ENCODE results near the gene TRAF3.

The TRAF3 gene

DNA sequence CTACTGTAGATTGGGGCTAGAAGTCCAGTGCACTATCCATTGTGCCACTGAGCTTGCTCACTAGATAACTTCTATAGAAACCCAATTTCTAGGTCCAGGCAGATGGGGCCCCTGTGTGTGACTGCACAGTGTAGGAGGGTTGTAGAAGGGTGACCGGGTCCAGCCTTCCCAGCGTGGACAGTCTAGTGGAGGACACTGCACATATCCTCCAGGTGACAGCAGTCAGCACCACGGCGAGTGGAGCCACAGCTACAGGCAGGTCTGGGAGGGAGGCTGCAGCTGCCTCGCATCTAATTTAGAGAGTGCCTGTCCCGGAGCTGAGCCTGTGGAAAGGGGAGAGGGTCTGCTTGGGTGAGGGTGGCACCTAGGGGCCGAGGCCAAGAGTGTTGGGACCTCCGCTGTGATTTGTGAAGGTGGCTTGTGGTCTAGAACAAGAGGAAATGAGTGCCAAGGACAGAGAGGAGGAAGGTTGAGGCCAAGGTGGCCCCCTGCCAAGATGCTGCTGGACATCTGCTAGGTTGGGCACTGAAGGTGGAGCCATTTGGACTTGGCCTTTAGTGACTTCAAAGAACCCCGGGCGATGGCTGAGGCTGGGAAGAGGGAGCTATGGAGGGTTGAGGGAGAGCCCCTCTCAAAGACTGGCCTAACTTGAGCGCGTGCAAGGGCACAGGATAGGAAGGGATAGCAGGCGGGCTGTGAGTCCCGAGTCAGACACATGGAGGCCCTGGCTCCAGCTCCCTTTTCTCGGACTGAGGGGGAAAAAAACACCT lies 46.0 kb upstream of the TRAF3 start:
- H3K4me3 ChIP-seq (ENCODE audit: low read depth, low read length), result no peak overlapping the region
- no peak overlapping the region for H3K27ac ChIP-seq (ENCODE audit: low read depth, low read length)
- no peak overlapping the region for H3K14ac ChIP-seq (ENCODE audit: low read length)
- no peak overlapping the region for H2AFZ ChIP-seq (ENCODE audit: insufficient read depth, low read length, poor library complexity)
- no peaks in the 10 kb centered on the region for H3K79me2 ChIP-seq (ENCODE audit: control insufficient read depth, insufficient read depth, low read length, poor library complexity)
- no peaks in the 10 kb centered on the region for H3K27me3 ChIP-seq (ENCODE audit: insufficient read depth, low read length)
- no peak overlapping the region for H4K91ac ChIP-seq (ENCODE audit: low read depth, low read length)
- H3K9ac ChIP-seq (ENCODE audit: low read length), result no peak overlapping the region
- H2AK5ac ChIP-seq (ENCODE audit: low read length), result no peak overlapping the region
- H3K9me3 ChIP-seq (ENCODE audit: insufficient read depth, low read depth, low read length), result no peaks in the 10 kb centered on the region
- no peak overlapping the region for H3K23ac ChIP-seq (ENCODE audit: low read length)
- H3K36me3 ChIP-seq (ENCODE audit: control insufficient read depth in 1 of 2, insufficient read depth in 2 of 2, low read length in 2 of 2), result peaks cover 50 to 60% of the 10 kb centered on the region in 2 experiments
- no peak overlapping the region for H2BK12ac ChIP-seq (ENCODE audit: low read length)
- H3K4me2 ChIP-seq (ENCODE audit: low read length), result no peak overlapping the region
- H3K18ac ChIP-seq (ENCODE audit: low read length), result no peak overlapping the region
- no peak overlapping the region for H2BK120ac ChIP-seq (ENCODE audit: insufficient read depth, low read length, poor library complexity)
- H3K4ac ChIP-seq (ENCODE audit: low read depth, low read length), result no peak overlapping the region
- no CpG with 5 or more reads among the region's 15 CpGs for WGBS (ENCODE audit: extremely low coverage, insufficient coverage, insufficient read length)
- no peak for DNase-seq
- peaks cover 2 to 4% of the 10 kb centered on the region in 2 experiments for H3K4me1 ChIP-seq (ENCODE audit: control insufficient read depth in 1 of 2, insufficient read depth in 2 of 2, low read length in 2 of 2)
- H4K12ac ChIP-seq (ENCODE audit: low read depth, low read length), result no peak overlapping the region
- H2BK5ac ChIP-seq (ENCODE audit: low read depth, low read length, poor library complexity), result no peak overlapping the region
- no peaks in the 10 kb centered on the region for H3K79me1 ChIP-seq (ENCODE audit: low read length)
- no peak overlapping the region for H4K8ac ChIP-seq (ENCODE audit: low read depth, low read length)

DNA sequence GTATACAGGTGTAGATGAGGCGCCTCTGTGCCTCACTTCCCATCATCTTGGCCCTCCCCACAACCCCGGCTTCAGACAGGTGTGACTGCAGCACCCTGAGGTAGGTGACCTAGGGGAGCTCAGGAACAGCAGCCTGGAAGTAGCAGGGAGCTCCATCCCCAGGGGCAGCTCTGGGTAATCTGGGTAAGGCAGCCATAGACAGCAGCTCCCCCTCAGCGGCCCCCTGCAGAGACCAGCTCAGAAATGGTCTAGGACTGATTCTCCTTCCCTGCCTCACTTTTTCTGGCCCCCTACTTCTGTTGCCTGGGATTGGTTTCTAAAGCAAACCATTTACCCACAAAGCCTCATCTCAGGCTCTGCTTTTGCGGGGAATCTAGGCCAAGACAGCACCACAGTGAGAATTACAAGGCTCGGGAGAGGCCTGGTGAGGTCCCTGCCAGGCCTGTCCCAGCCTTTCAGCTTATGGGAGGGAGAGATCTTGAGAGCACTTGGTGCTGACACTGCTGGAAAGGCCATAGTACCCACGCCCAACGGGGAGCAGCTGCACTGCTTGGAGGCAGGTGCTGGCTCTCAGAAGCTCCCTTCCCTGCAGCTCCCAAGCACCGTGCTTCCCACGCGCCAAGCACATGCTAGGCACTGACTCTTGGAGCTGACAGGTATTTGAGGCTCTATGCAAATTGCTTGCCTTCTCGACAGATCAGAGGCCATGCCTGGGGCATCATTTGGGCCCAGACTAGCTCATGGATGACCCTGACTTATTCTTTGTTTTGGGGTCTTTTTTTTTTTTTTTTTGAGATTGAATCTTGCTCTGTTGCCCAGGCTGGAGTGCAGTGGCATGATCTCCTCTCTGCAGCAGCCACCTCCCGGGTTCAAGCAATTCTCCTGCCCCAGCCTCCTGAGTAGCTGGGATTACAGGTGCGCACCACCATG lies 45.1 kb upstream of the TRAF3 start:
- Histone ChIP-seq H3K4ac (ENCODE audit: low read depth, low read length) (no peak overlapping the region), H3K23ac (ENCODE audit: low read length) (no peak overlapping the region), H4K91ac (ENCODE audit: low read depth, low read length) (no peak overlapping the region), H3K4me1 (ENCODE audit: control insufficient read depth in 1 of 2, insufficient read depth in 2 of 2, low read length in 2 of 2) (no peaks in the 10 kb centered on the region), H3K9ac (ENCODE audit: low read length) (no peak overlapping the region), H3K9me3 (ENCODE audit: insufficient read depth, low read depth, low read length) (peaks cover 3% of the 10 kb centered on the region), H2BK120ac (ENCODE audit: insufficient read depth, low read length, poor library complexity) (no peak overlapping the region), H3K14ac (ENCODE audit: low read length) (no peak overlapping the region), H3K18ac (ENCODE audit: low read length) (no peak overlapping the region), H3K27ac (ENCODE audit: low read depth, low read length) (no peak overlapping the region), H2BK5ac (ENCODE audit: low read depth, low read length, poor library complexity) (no peak overlapping the region), H4K12ac (ENCODE audit: low read depth, low read length) (no peak overlapping the region), H3K27me3 (ENCODE audit: insufficient read depth, low read length) (no peaks in the 10 kb centered on the region), H3K79me2 (ENCODE audit: control insufficient read depth, insufficient read depth, low read length, poor library complexity) (no peaks in the 10 kb centered on the region), H2AK5ac (ENCODE audit: low read length) (no peak overlapping the region), H3K4me2 (ENCODE audit: low read length) (no peak overlapping the region), H3K79me1 (ENCODE audit: low read length) (no peaks in the 10 kb centered on the region), H2BK12ac (ENCODE audit: low read length) (no peak overlapping the region), H3K36me3 (ENCODE audit: control insufficient read depth in 1 of 2, insufficient read depth in 2 of 2, low read length in 2 of 2) (peaks cover 51 to 59% of the 10 kb centered on the region in 2 experiments), H3K4me3 (ENCODE audit: low read depth, low read length) (no peak overlapping the region), H4K8ac (ENCODE audit: low read depth, low read length) (no peak overlapping the region), H2AFZ (ENCODE audit: insufficient read depth, low read length, poor library complexity) (no peak overlapping the region)
- WGBS (ENCODE audit: extremely low coverage, insufficient coverage, insufficient read length), result no CpG with 5 or more reads among the region's 13 CpGs
- DNase-seq, result no peak

DNA sequence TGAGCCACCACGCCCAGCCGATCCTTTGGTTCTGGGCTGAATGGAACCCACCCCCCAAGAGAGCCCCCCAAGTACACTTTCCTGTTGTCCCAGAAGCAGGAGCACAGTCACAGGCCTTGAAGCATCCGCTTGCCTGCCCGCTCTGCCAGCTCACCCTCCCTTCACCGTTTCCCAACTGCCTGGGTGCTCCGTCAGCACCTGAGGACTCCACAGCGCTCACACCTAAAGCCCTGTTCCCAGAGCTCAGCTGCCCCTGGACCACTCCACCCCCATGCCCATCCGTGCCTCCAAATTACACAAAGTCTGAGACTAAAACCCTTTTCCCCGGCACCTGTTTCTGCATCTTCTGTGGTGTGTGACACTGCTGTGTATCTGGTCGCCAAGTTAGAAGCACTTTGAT lies 44.3 kb upstream of the TRAF3 start:
- H3K4me1 ChIP-seq (ENCODE audit: control insufficient read depth in 1 of 2, insufficient read depth in 2 of 2, low read length in 2 of 2), result no peaks in the 10 kb centered on the region
- no peak overlapping the region for H3K27ac ChIP-seq (ENCODE audit: low read depth, low read length)
- H3K23ac ChIP-seq (ENCODE audit: low read length), result no peak overlapping the region
- H3K18ac ChIP-seq (ENCODE audit: low read length), result no peak overlapping the region
- no peak overlapping the region for H3K4me3 ChIP-seq (ENCODE audit: low read depth, low read length)
- peaks cover 55 to 63% of the 10 kb centered on the region in 2 experiments for H3K36me3 ChIP-seq (ENCODE audit: control insufficient read depth in 1 of 2, insufficient read depth in 2 of 2, low read length in 2 of 2)
- no peak overlapping the region for H4K91ac ChIP-seq (ENCODE audit: low read depth, low read length)
- peaks cover 3% of the 10 kb centered on the region for H3K9me3 ChIP-seq (ENCODE audit: insufficient read depth, low read depth, low read length)
- no peaks in the 10 kb centered on the region for H3K79me2 ChIP-seq (ENCODE audit: control insufficient read depth, insufficient read depth, low read length, poor library complexity)
- H2AK5ac ChIP-seq (ENCODE audit: low read length), result no peak overlapping the region
- no peak overlapping the region for H2BK5ac ChIP-seq (ENCODE audit: low read depth, low read length, poor library complexity)
- H4K12ac ChIP-seq (ENCODE audit: low read depth, low read length), result no peak overlapping the region
- no peak overlapping the region for H3K14ac ChIP-seq (ENCODE audit: low read length)
- no peak overlapping the region for H2AFZ ChIP-seq (ENCODE audit: insufficient read depth, low read length, poor library complexity)
- no peaks in the 10 kb centered on the region for H3K27me3 ChIP-seq (ENCODE audit: insufficient read depth, low read length)
- H3K9ac ChIP-seq (ENCODE audit: low read length), result no peak overlapping the region
- H2BK120ac ChIP-seq (ENCODE audit: insufficient read depth, low read length, poor library complexity), result no peak overlapping the region
- no peak for DNase-seq
- H3K4me2 ChIP-seq (ENCODE audit: low read length), result no peak overlapping the region
- no CpG with 5 or more reads among the region's 10 CpGs for WGBS (ENCODE audit: extremely low coverage, insufficient coverage, insufficient read length)
- H2BK12ac ChIP-seq (ENCODE audit: low read length), result no peak overlapping the region
- no peaks in the 10 kb centered on the region for H3K79me1 ChIP-seq (ENCODE audit: low read length)
- no peak overlapping the region for H3K4ac ChIP-seq (ENCODE audit: low read depth, low read length)
- H4K8ac ChIP-seq (ENCODE audit: low read depth, low read length), result no peak overlapping the region

DNA sequence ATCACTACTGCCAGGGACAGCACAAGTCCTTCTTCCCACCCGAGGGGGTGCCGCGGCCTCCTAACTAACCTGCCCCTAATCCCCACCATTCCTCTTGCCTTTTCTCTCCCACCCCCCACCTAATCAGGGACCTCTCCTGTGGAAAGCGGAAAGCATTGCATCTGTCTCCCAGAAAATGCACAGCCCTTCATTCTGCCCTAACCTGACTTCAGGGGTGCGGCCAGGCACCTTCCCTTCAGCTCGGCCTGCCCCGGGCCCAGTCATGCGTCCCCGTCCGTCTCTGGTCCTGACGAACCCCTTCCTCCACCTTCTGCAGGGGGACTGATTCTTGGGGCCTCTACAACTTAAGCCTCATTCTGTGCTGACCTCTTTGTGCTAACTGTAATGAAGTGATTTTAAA lies 43.9 kb upstream of the TRAF3 start:
- peaks cover 3% of the 10 kb centered on the region for H3K9me3 ChIP-seq (ENCODE audit: insufficient read depth, low read depth, low read length)
- DNase-seq, result no peak
- no peak overlapping the region for H2AFZ ChIP-seq (ENCODE audit: insufficient read depth, low read length, poor library complexity)
- H3K9ac ChIP-seq (ENCODE audit: low read length), result no peak overlapping the region
- H3K4me1 ChIP-seq (ENCODE audit: control insufficient read depth in 1 of 2, insufficient read depth in 2 of 2, low read length in 2 of 2), result no peaks in the 10 kb centered on the region
- peaks cover 56 to 64% of the 10 kb centered on the region in 2 experiments for H3K36me3 ChIP-seq (ENCODE audit: control insufficient read depth in 1 of 2, insufficient read depth in 2 of 2, low read length in 2 of 2)
- H3K4me2 ChIP-seq (ENCODE audit: low read length), result no peak overlapping the region
- whole genome bisulfite sequencing (ENCODE audit: extremely low coverage, insufficient coverage, insufficient read length), result no CpG with 5 or more reads among the region's 11 CpGs
- no peak overlapping the region for H4K8ac ChIP-seq (ENCODE audit: low read depth, low read length)
- H3K18ac ChIP-seq (ENCODE audit: low read length), result peak overlapping the region; percentile 19
- no peaks in the 10 kb centered on the region for H3K27me3 ChIP-seq (ENCODE audit: insufficient read depth, low read length)
- H3K27ac ChIP-seq (ENCODE audit: low read depth, low read length), result no peak overlapping the region
- H2AK5ac ChIP-seq (ENCODE audit: low read length), result no peak overlapping the region
- no peak overlapping the region for H2BK12ac ChIP-seq (ENCODE audit: low read length)
- H3K14ac ChIP-seq (ENCODE audit: low read length), result no peak overlapping the region
- H3K4me3 ChIP-seq (ENCODE audit: low read depth, low read length), result no peak overlapping the region
- H2BK5ac ChIP-seq (ENCODE audit: low read depth, low read length, poor library complexity), result no peak overlapping the region
- no peaks in the 10 kb centered on the region for H3K79me2 ChIP-seq (ENCODE audit: control insufficient read depth, insufficient read depth, low read length, poor library complexity)
- H3K79me1 ChIP-seq (ENCODE audit: low read length), result no peaks in the 10 kb centered on the region
- H3K23ac ChIP-seq (ENCODE audit: low read length), result no peak overlapping the region
- no peak overlapping the region for H2BK120ac ChIP-seq (ENCODE audit: insufficient read depth, low read length, poor library complexity)
- H4K91ac ChIP-seq (ENCODE audit: low read depth, low read length), result no peak overlapping the region
- no peak overlapping the region for H3K4ac ChIP-seq (ENCODE audit: low read depth, low read length)
- H4K12ac ChIP-seq (ENCODE audit: low read depth, low read length), result no peak overlapping the region
